ENCODE results near the gene TBL1XR1. TPM values are rescaled to one million over a fixed set of nuclear protein-coding genes. Genes with fewer than 3 reads are reported as not detected.
"Not testable (repeated sequence)": the region's sequence is repeated elsewhere in the genome, so short reads cannot be mapped to it uniquely, and the experiment has no call there.

The TBL1XR1 gene
- total RNA-seq, 4 donors from 2014 or later, result 66.0 to 79.8 (median 72.4) TPM

DNA sequence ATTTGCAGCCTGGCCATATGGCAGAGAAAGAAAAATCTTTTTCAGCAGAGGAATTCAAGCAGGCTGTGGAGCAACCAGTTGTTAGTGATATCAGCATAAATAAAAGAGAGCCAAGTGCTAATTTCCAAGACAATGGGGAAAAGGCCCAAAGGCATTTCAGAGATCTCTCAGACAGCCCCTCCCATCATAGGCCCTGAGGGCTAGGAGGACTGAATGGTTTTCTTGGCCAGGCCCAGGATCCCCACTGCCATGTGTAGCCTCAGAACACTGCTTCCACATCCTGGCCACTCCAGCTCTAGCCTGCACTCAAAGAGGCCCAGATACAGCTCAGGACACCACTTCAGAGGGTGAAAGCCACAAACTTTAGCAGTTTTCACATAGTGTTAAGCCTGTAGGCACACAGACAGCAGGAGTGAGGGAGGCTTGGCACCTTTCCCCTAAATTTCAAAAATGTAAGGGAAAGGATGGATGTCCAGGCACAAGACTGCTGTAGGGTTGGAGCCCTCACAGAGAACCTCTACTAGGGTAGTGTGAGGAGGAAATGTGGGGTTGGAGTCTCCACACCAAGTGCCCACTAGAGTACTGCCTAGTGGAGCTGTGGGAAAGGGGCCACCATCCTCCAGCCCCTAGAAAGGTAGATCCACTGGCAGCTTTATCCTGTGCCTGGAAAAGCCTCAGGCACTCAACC, 191.4 kb downstream of the TBL1XR1 start:
- Histone ChIP-seq H3K27ac (no peak overlapping the region), H3K9me3 (peaks cover 0 to 12% (median 6%) of the 10 kb centered on the region in 3 donors), H3K4me1 (no peaks in the 10 kb centered on the region), H3K36me3 (no peaks in the 10 kb centered on the region), H3K4me3 (no peak overlapping the region), H3K27me3 (no peaks in the 10 kb centered on the region)
- TF ChIP-seq, protein P1, sequence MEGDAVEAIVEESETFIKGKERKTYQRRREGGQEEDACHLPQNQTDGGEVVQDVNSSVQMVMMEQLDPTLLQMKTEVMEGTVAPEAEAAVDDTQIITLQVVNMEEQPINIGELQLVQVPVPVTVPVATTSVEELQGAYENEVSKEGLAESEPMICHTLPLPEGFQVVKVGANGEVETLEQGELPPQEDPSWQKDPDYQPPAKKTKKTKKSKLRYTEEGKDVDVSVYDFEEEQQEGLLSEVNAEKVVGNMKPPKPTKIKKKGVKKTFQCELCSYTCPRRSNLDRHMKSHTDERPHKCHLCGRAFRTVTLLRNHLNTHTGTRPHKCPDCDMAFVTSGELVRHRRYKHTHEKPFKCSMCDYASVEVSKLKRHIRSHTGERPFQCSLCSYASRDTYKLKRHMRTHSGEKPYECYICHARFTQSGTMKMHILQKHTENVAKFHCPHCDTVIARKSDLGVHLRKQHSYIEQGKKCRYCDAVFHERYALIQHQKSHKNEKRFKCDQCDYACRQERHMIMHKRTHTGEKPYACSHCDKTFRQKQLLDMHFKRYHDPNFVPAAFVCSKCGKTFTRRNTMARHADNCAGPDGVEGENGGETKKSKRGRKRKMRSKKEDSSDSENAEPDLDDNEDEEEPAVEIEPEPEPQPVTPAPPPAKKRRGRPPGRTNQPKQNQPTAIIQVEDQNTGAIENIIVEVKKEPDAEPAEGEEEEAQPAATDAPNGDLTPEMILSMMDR (IDR thresholded peaks at IDR 0.05), result no peak
- no peak for TF ChIP-seq POLR2A (IDR thresholded peaks at IDR 0.05)
- DNase-seq, result no peak
- intact Hi-C loops (cut with DNase I), result no loop called here

- H3K27me3 ChIP-seq; DNase-seq; H3K9me3 ChIP-seq; H3K27ac ChIP-seq; H3K36me3 ChIP-seq; intact Hi-C loops (cut with DNase I); H3K4me1 ChIP-seq; H3K4me3 ChIP-seq: not testable (repeated sequence)
- 100% methylated on average over 2 of the region's 2 CpGs for WGBS, 2 donors
Observed at GRCh38 chr3:177000159-177000558, 197.1 kb downstream of the TBL1XR1 start.

DNA sequence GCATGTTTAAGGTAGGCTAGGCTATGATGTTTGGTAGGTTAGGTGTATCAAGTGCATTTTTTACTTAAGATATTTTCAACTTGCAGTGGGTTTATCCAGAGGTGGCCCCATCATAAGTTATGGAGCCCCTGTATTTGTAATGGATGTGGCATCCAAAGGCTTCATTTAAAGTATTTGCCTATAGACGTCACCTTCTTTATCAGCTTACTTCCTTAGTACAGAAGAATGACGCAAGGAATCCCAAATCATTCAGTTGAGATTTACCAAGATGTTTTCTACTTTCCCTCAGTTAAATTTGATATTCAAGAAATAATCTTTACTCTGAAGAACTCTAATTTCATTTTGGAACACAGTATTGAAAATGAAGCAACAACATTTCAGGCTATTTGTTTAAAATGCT, 201.3 kb downstream of the TBL1XR1 start:
- WGBS, 2 donors, result 85 to 86% methylated on average over 2 of the region's 2 CpGs
- H3K9me3 ChIP-seq, result no peaks in the 10 kb centered on the region
- H3K27me3 ChIP-seq, result no peaks in the 10 kb centered on the region
- no peaks in the 10 kb centered on the region for H3K4me1 ChIP-seq
- intact Hi-C loops (cut with DNase I), result no loop called here
- no peak overlapping the region for H3K4me3 ChIP-seq
- TF ChIP-seq POLR2A (IDR thresholded peaks at IDR 0.05), result no peak
- TF ChIP-seq, protein P1 (IDR thresholded peaks at IDR 0.05), result no peak
- no peak overlapping the region for H3K27ac ChIP-seq
- DNase-seq, result no peak
- H3K36me3 ChIP-seq, result no peaks in the 10 kb centered on the region

DNA sequence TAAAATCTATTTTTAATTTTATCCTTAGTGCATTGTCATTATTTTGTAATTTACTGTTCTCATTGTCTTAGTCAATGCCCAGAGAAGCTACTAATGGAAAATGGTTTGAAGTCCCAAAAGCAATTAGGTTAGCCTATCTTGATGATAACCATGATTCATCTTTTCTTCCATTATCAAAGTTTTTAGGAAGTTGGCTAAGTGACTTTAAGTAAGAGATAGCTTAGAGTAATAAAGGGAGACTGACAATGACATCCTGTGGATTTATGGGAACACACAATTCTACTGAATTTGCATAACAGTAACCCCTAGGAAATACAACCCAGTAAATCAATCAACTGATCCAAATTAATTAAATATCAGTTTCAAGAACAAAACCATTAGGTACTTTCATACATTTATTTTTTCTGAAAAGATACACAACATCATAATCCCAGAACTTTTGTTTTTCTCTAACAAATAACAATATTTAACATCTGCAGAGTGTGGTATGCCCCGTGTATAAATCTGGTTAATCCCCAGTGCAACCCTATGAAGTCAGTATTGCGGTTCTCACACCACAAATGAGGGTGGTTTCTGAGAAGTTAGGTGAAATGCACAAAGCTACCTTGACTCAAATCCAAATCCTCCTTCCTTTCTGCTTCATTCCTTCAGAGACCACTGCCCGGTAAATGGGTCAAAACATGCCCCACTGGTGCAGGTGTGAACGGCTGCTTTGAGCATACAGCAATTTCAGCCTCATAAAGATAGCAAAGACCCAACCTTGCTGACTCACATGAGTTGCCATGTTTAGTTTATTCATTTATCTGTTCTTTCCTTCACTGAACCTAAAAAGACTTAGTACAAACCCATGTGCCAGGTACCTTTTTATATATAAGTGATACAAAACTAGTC, 202.1 kb downstream of the TBL1XR1 start:
- Histone ChIP-seq H3K27ac (no peak overlapping the region), H3K4me3 (no peak overlapping the region), H3K4me1 (no peaks in the 10 kb centered on the region), H3K36me3 (no peaks in the 10 kb centered on the region), H3K9me3 (no peaks in the 10 kb centered on the region), H3K27me3 (no peaks in the 10 kb centered on the region)
- 80 to 81% methylated on average over 4 of the region's 4 CpGs for WGBS, 2 donors
- intact Hi-C loops (cut with DNase I), result no loop called here
- DNase-seq, result no peak
- no peak for TF ChIP-seq POLR2A (IDR thresholded peaks at IDR 0.05)
- TF ChIP-seq, protein P1 (IDR thresholded peaks at IDR 0.05), result no peak

DNA sequence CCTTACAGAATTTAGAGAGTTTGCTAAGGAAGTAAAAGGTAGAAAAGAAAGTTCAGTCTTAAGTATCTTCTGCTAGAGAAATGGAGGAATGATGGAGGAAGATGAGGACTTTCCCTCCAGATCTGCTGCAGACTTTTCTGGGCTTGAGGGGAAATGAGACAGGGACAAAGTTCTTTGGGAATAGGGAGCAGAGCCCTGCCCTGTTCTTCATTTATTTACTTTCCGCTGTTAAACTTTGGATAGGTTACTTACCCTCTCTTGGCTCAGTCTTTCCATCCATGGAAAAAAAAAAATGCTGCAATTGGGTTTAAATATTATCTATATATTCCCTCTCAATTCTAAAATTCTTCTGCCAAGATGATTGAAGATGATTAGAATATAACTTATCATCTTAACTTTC, 202.9 kb downstream of the TBL1XR1 start:
- Histone ChIP-seq H3K9me3 (no peaks in the 10 kb centered on the region), H3K4me3 (no peak overlapping the region), H3K36me3 (no peaks in the 10 kb centered on the region), H3K4me1 (no peaks in the 10 kb centered on the region), H3K27ac (no peak overlapping the region), H3K27me3 (no peaks in the 10 kb centered on the region)
- no peak for DNase-seq
- TF ChIP-seq, protein P1 (IDR thresholded peaks at IDR 0.05), result no peak
- no peak for TF ChIP-seq POLR2A (IDR thresholded peaks at IDR 0.05)
- intact Hi-C loops (cut with DNase I), result no loop called here
- 96% methylated on average over 1 of the region's 1 CpG for WGBS, 2 donors
